Nasal cavity respiratory epithelium epithelial cell of viscerocranial mucosa (primary cell): ENCODE results near the gene EIF4E. TPM values are rescaled to one million over a fixed set of nuclear protein-coding genes. Genes with fewer than 3 reads are reported as not detected.

Experiments used
- total RNA-seq: library from RNA; depleted of rRNA; stranded (reverse); fragments of >200 nt; gene quantifications from 2 replicates; pipeline ENCODE4 v1.2.3, GENCODE V29; 2014

Gene EIF4E, protein sequence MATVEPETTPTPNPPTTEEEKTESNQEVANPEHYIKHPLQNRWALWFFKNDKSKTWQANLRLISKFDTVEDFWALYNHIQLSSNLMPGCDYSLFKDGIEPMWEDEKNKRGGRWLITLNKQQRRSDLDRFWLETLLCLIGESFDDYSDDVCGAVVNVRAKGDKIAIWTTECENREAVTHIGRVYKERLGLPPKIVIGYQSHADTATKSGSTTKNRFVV
- total RNA-seq = 236 and 253 TPM in 2 replicates

DNA sequence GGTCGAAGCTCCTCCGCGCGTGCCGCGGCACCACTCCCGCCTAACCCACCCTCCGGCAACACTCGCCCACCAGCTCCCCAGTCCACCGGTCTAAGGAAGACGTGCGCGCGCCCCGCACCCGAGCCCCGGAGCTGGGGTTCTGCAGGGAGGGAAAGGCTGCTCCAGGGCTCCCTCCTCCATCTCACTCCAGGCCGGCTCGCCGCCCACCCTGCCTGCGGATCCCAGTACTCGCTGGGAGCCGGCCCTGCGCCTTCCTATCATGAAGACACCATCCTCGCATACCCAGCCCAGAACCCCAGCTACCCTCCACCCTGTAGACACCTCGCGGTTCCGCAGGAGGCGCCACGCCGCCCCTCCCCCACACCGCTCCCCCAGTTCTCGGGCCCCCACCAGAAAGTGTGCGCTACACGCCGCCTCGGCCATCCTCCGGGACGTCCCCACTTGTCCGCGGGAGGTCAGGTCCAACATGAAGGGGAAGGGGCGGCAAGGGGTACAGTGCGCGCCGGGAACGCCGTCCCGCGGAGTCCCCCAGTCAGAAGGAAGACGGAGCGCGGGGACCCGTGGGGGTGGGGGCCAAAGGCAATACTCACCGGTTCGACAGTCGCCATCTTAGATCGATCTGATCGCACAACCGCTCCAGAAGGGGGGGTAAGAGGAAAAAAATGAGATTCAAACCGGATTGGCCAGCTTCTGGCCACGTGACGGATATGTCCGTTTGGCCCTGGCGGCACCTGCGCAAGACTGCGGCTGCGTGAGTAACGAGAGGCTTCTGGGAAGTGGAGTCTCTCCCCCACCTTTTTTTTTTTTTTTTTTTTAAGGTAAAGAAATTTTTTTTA lies at the start of gene EIF4E:
EIF4E (minus strand) TSS at position 629 of the 836 bp plus-strand sequence; CDS start at position 608, 21 bp downstream.

Other genes with a start within 250 kb of the EIF4E start
- 46.1 and 64.7 TPM in 2 replicates for gene METAP1, start 66.6 kb upstream of the EIF4E start, total RNA-seq
- gene ADH5, start 159.7 kb upstream of the EIF4E start, total RNA-seq = 110 and 145 TPM in 2 replicates
- gene ADH4, start 215.2 kb upstream of the EIF4E start, total RNA-seq = not detected in 2 replicates